ENCODE measurements around the gene SAMHD1. TPM values are rescaled to one million over a fixed set of nuclear protein-coding genes. Genes with fewer than 3 reads are reported as not detected.

SAMHD1 gene
- total RNA-seq, 2 experiments from 2014 or later: 222 to 229 TPM

GRCh38 chr20:36859700-36860330 is 91.7 kb downstream of the SAMHD1 start:
- Mint-ChIP-seq H3K36me3 (no peaks in the 10 kb centered on the region), H3K27ac (no peak overlapping the region)
- ATAC-seq (ENCODE audit: low read depth): no peak

GRCh38 chr20:36859282-36859555 is 92.3 kb downstream of the SAMHD1 start:
- Mint-ChIP-seq H3K36me3 (no peaks in the 10 kb centered on the region), H3K27ac (no peak overlapping the region), H3K4me1 (peaks cover 15% of the 10 kb centered on the region), H3K27me3 (peaks cover 11% of the 10 kb centered on the region), H3K4me3 (no peak overlapping the region), H3K9me3 (no peaks in the 10 kb centered on the region)
- DNase-seq (no peak), ATAC-seq (ENCODE audit: low read depth) (no peak)
- POLR2A ChIA-PET: interaction anchor here (0.6 kb wide), 1 partner anchor 364 kb away, joined by 5 read pairs; no protein-coding TSS in a partner anchor

More at GRCh38 chr20:36859700-36860330, 91.7 kb downstream of the SAMHD1 start:
- Mint-ChIP-seq H3K4me3 (no peak overlapping the region), H3K9me3 (no peaks in the 10 kb centered on the region), H3K4me1 (peaks cover 16% of the 10 kb centered on the region), H3K27me3 (peaks cover 13% of the 10 kb centered on the region)
- no peak for DNase-seq
- POLR2A ChIA-PET: no interaction called here

- Mint-ChIP-seq H3K36me3 (no peaks in the 10 kb centered on the region), H3K27ac (peak overlapping the region; percentile 82), H3K4me1 (peaks cover 15% of the 10 kb centered on the region), H3K27me3 (peaks cover 7% of the 10 kb centered on the region), H3K9me3 (no peaks in the 10 kb centered on the region), H3K4me3 (peak overlapping the region; percentile 30)
- ATAC-seq (ENCODE audit: low read depth): peak; percentile 75
- peak; percentile 69 for DNase-seq
- POLR2A ChIA-PET: interaction anchor here (0.6 to 3.6 kb wide), 8 partner anchors 11 to 82 kb away, joined by 3 to 33 read pairs (median 4); no protein-coding TSS in a partner anchor
Observed at GRCh38 chr20:36856691-36857635, 94.5 kb downstream of the SAMHD1 start.

- POLR2A ChIA-PET: interaction anchor here (0.6 to 3.6 kb wide), 6 partner anchors 10 to 83 kb away, joined by 3 to 33 read pairs (median 6); no protein-coding TSS in a partner anchor
- peak overlapping the region; percentile 82 for H3K27ac Mint-ChIP-seq
- DNase-seq (no peak), ATAC-seq (ENCODE audit: low read depth) (no peak)
- H3K36me3 Mint-ChIP-seq: no peaks in the 10 kb centered on the region
- H3K27me3 Mint-ChIP-seq: peaks cover 1% of the 10 kb centered on the region
- H3K9me3 Mint-ChIP-seq: no peaks in the 10 kb centered on the region
- peak overlapping the region; percentile 30 for H3K4me3 Mint-ChIP-seq
- peaks cover 14% of the 10 kb centered on the region for H3K4me1 Mint-ChIP-seq
Observed at GRCh38 chr20:36856195-36856594, 95.3 kb downstream of the SAMHD1 start.

- DNase-seq (no peak), ATAC-seq (ENCODE audit: low read depth) (no peak)
- no peaks in the 10 kb centered on the region for H3K27me3 Mint-ChIP-seq
- no peaks in the 10 kb centered on the region for H3K9me3 Mint-ChIP-seq
- peaks cover 14% of the 10 kb centered on the region for H3K4me1 Mint-ChIP-seq
- POLR2A ChIA-PET: interaction anchor here (1.4 to 3.6 kb wide), 3 partner anchors 9 to 19 kb away, joined by 8 to 33 read pairs (median 11); no protein-coding TSS in a partner anchor
- H3K27ac Mint-ChIP-seq: no peak overlapping the region
- no peak overlapping the region for H3K4me3 Mint-ChIP-seq
- no peaks in the 10 kb centered on the region for H3K36me3 Mint-ChIP-seq
Observed at GRCh38 chr20:36855241-36855657, 96.3 kb downstream of the SAMHD1 start.

GRCh38 chr20:36854348-36855240 is 96.9 kb downstream of the SAMHD1 start:
- H3K36me3 Mint-ChIP-seq: no peaks in the 10 kb centered on the region
- no peaks in the 10 kb centered on the region for H3K27me3 Mint-ChIP-seq
- no peaks in the 10 kb centered on the region for H3K9me3 Mint-ChIP-seq
- peak overlapping the region; percentile 38 for H3K27ac Mint-ChIP-seq
- peaks cover 14% of the 10 kb centered on the region for H3K4me1 Mint-ChIP-seq
- no peak for ATAC-seq (ENCODE audit: low read depth)
- DNase-seq: no peak
- POLR2A ChIA-PET: interaction anchor here (1.6 to 3.6 kb wide), 4 partner anchors 9 to 88 kb away, joined by 4 to 33 read pairs (median 8); a partner anchor contains a TSS
- H3K4me3 Mint-ChIP-seq: no peak overlapping the region

GRCh38 chr20:36852187-36852586 is 99.3 kb downstream of the SAMHD1 start:
- Mint-ChIP-seq H3K27me3 (no peaks in the 10 kb centered on the region), H3K4me3 (no peak overlapping the region), H3K27ac (no peak overlapping the region), H3K9me3 (no peaks in the 10 kb centered on the region), H3K36me3 (no peaks in the 10 kb centered on the region), H3K4me1 (peaks cover 10% of the 10 kb centered on the region)
- no peak for DNase-seq
- ATAC-seq (ENCODE audit: low read depth): no peak
- POLR2A ChIA-PET: interaction anchor here (0.6 kb wide), 1 partner anchor 18 kb away, joined by 4 read pairs; no protein-coding TSS in a partner anchor

GRCh38 chr20:36851490-36851889 is 100.0 kb downstream of the SAMHD1 start:
- POLR2A ChIA-PET: no interaction called here
- Mint-ChIP-seq H3K4me3 (no peak overlapping the region), H3K4me1 (peaks cover 5% of the 10 kb centered on the region), H3K9me3 (no peaks in the 10 kb centered on the region), H3K36me3 (no peaks in the 10 kb centered on the region), H3K27me3 (no peaks in the 10 kb centered on the region), H3K27ac (no peak overlapping the region)
- DNase-seq (no peak), ATAC-seq (ENCODE audit: low read depth) (no peak)

GRCh38 chr20:36850759-36851158 is 100.7 kb downstream of the SAMHD1 start:
- Mint-ChIP-seq H3K9me3 (no peaks in the 10 kb centered on the region), H3K4me3 (no peak overlapping the region), H3K36me3 (no peaks in the 10 kb centered on the region), H3K4me1 (peaks cover 5% of the 10 kb centered on the region), H3K27ac (no peak overlapping the region), H3K27me3 (no peaks in the 10 kb centered on the region)
- no peak for DNase-seq
- no peak for ATAC-seq (ENCODE audit: low read depth)
- POLR2A ChIA-PET: no interaction called here

- H3K4me3 Mint-ChIP-seq: no peak overlapping the region
- no peaks in the 10 kb centered on the region for H3K36me3 Mint-ChIP-seq
- DNase-seq (no peak), ATAC-seq (ENCODE audit: low read depth) (no peak)
- H3K27me3 Mint-ChIP-seq: no peaks in the 10 kb centered on the region
- peaks cover 4% of the 10 kb centered on the region for H3K4me1 Mint-ChIP-seq
- POLR2A ChIA-PET: no interaction called here
- H3K27ac Mint-ChIP-seq: no peak overlapping the region
- no peaks in the 10 kb centered on the region for H3K9me3 Mint-ChIP-seq
Observed at GRCh38 chr20:36849333-36850065, 102.0 kb downstream of the SAMHD1 start.

GRCh38 chr20:36848677-36849076 is 102.8 kb downstream of the SAMHD1 start:
- Mint-ChIP-seq H3K4me1 (peaks cover 5% of the 10 kb centered on the region), H3K9me3 (no peaks in the 10 kb centered on the region), H3K27ac (no peak overlapping the region), H3K36me3 (no peaks in the 10 kb centered on the region), H3K4me3 (no peak overlapping the region), H3K27me3 (no peaks in the 10 kb centered on the region)
- DNase-seq (no peak), ATAC-seq (ENCODE audit: low read depth) (no peak)
- POLR2A ChIA-PET: no interaction called here

GRCh38 chr20:36848078-36848660 is 103.3 kb downstream of the SAMHD1 start:
- POLR2A ChIA-PET: no interaction called here
- no peaks in the 10 kb centered on the region for H3K36me3 Mint-ChIP-seq
- no peak overlapping the region for H3K27ac Mint-ChIP-seq
- no peaks in the 10 kb centered on the region for H3K9me3 Mint-ChIP-seq
- peaks cover 10% of the 10 kb centered on the region for H3K4me1 Mint-ChIP-seq
- no peak overlapping the region for H3K4me3 Mint-ChIP-seq
- ATAC-seq (ENCODE audit: low read depth) (no peak), DNase-seq (no peak)
- no peaks in the 10 kb centered on the region for H3K27me3 Mint-ChIP-seq

Data from activated naive CD8-positive, alpha-beta T cell treated with anti-CD3 and anti-CD28 coated beads, Interleukin-2, amount 10 ng/mL, durations not matched to agents 7 days and 5 days (primary cell).